ENCODE measurements around the gene NACC2. TPM values are rescaled to one million over a fixed set of nuclear protein-coding genes. Genes with fewer than 3 reads are reported as not detected.

Gene NACC2
- total RNA-seq, 1 experiment from 2014 or later = not detected

DNA sequence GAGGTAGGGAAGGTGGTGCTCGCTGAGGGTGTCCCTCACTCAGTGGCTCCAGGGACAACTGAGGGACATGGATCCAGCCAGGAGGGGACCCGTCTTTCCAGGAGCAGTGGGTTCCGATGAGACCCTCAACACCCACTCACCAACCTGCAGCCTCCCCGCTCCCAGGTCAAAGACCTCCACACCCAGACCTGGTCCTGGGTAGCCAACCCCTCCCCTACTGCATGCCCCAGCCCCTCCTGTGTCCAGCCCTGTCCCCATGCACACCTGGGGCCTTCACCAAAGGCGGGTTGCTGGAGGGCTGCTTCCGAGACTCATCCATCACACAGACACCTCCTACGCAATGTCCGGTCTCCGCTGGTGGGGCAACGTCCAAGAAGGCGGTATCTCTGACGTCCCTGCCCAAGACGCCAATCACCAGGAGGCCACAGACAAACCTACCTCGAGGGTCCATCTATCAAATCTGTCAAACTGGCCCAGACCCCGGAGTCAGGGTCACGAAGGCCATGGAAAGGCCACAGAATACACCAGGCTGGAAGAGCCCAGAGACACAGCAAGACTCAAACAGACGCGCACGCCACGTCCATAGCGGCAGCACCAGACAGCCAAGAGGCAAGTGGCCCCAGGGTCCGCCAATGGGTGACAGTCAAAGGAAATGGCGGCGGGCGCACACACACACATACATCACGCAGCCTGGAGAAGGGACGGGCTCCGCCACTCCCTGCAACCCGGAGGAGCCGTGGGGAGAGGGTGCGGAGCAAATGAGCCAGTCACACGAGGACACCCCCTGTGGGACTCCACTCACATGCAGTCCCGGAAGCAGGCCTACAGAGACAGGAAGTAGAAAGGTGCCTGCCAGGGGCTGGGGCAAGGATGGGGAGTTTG, 10.8 kb downstream of the NACC2 start:
- no peaks in the 10 kb centered on the region for H3K36me3 ChIP-seq (ENCODE audit: insufficient read depth, low read length)
- no peak for DNase-seq
- peaks cover 10% of the 10 kb centered on the region for H3K4me1 ChIP-seq (ENCODE audit: low read length)
- no peaks in the 10 kb centered on the region for H3K9me3 ChIP-seq (ENCODE audit: low read length)
- H2AFZ ChIP-seq (ENCODE audit: low read length) = no peak overlapping the region
- no peaks in the 10 kb centered on the region; the same call in 1 of the 2 replicates for H4K20me1 ChIP-seq (ENCODE audit: insufficient read depth, low read depth, low read length)
- H3K27me3 ChIP-seq (ENCODE audit: low read length) = no peaks in the 10 kb centered on the region
- H3K9ac ChIP-seq (ENCODE audit: low read length) = no peak overlapping the region
- H3K9me2 ChIP-seq (replicated peaks; ENCODE audit: insufficient read depth, low read length) = no peaks in the 10 kb centered on the region
- no peak overlapping the region for H3K4me3 ChIP-seq (ENCODE audit: low read length)
- no peak overlapping the region for H3K27ac ChIP-seq (ENCODE audit: low read length)
- H3K79me2 ChIP-seq (ENCODE audit: low read length) = no peaks in the 10 kb centered on the region
- H3K4me2 ChIP-seq (ENCODE audit: low read depth, low read length, poor library complexity, severe bottlenecking) = no peak overlapping the region

GRCh38 chr9:136083558-136084062, 11.5 kb downstream of the NACC2 start:
- peaks cover 3% of the 10 kb centered on the region for H3K4me1 ChIP-seq (ENCODE audit: low read length)
- H3K4me2 ChIP-seq (ENCODE audit: low read depth, low read length, poor library complexity, severe bottlenecking) = no peak overlapping the region
- DNase-seq = no peak
- H3K9ac ChIP-seq (ENCODE audit: low read length) = no peak overlapping the region
- H4K20me1 ChIP-seq (ENCODE audit: insufficient read depth, low read depth, low read length) = no peaks in the 10 kb centered on the region
- H3K27ac ChIP-seq (ENCODE audit: low read length) = no peak overlapping the region
- H2AFZ ChIP-seq (ENCODE audit: low read length) = no peak overlapping the region
- H3K4me3 ChIP-seq (ENCODE audit: low read length) = no peak overlapping the region
- H3K36me3 ChIP-seq (ENCODE audit: insufficient read depth, low read length) = no peaks in the 10 kb centered on the region
- no peaks in the 10 kb centered on the region for H3K27me3 ChIP-seq (ENCODE audit: low read length)
- no peaks in the 10 kb centered on the region for H3K9me2 ChIP-seq (replicated peaks; ENCODE audit: insufficient read depth, low read length)
- no peaks in the 10 kb centered on the region for H3K9me3 ChIP-seq (ENCODE audit: low read length)
- H3K79me2 ChIP-seq (ENCODE audit: low read length) = no peaks in the 10 kb centered on the region

GRCh38 chr9:136082496-136083361, 12.4 kb downstream of the NACC2 start:
- no peaks in the 10 kb centered on the region for H3K9me2 ChIP-seq (replicated peaks; ENCODE audit: insufficient read depth, low read length)
- no peaks in the 10 kb centered on the region for H3K4me1 ChIP-seq (ENCODE audit: low read length)
- no peaks in the 10 kb centered on the region for H3K36me3 ChIP-seq (ENCODE audit: insufficient read depth, low read length)
- no peaks in the 10 kb centered on the region for H3K79me2 ChIP-seq (ENCODE audit: low read length)
- no peaks in the 10 kb centered on the region for H4K20me1 ChIP-seq (ENCODE audit: insufficient read depth, low read depth, low read length)
- H3K4me3 ChIP-seq (ENCODE audit: low read length) = no peak overlapping the region
- H3K9ac ChIP-seq (ENCODE audit: low read length) = no peak overlapping the region
- no peaks in the 10 kb centered on the region for H3K9me3 ChIP-seq (ENCODE audit: low read length)
- H3K4me2 ChIP-seq (ENCODE audit: low read depth, low read length, poor library complexity, severe bottlenecking) = no peak overlapping the region
- no peak for DNase-seq
- H3K27me3 ChIP-seq (ENCODE audit: low read length) = no peaks in the 10 kb centered on the region
- H3K27ac ChIP-seq (ENCODE audit: low read length) = no peak overlapping the region
- no peak overlapping the region for H2AFZ ChIP-seq (ENCODE audit: low read length)

GRCh38 chr9:136081826-136082495, 13.1 kb downstream of the NACC2 start:
- Histone ChIP-seq H3K79me2 (ENCODE audit: low read length) (no peaks in the 10 kb centered on the region), H3K4me3 (ENCODE audit: low read length) (no peak overlapping the region), H3K4me2 (ENCODE audit: low read depth, low read length, poor library complexity, severe bottlenecking) (no peak overlapping the region), H2AFZ (ENCODE audit: low read length) (no peak overlapping the region), H3K27me3 (ENCODE audit: low read length) (no peaks in the 10 kb centered on the region), H3K9me3 (ENCODE audit: low read length) (no peaks in the 10 kb centered on the region), H3K4me1 (ENCODE audit: low read length) (no peaks in the 10 kb centered on the region), H3K9me2 (replicated peaks; ENCODE audit: insufficient read depth, low read length) (no peaks in the 10 kb centered on the region), H3K36me3 (ENCODE audit: insufficient read depth, low read length) (no peaks in the 10 kb centered on the region), H3K9ac (ENCODE audit: low read length) (no peak overlapping the region), H3K27ac (ENCODE audit: low read length) (no peak overlapping the region), H4K20me1 (ENCODE audit: insufficient read depth, low read depth, low read length) (no peaks in the 10 kb centered on the region)
- no peak for DNase-seq

- no peak overlapping the region for H3K27ac ChIP-seq (ENCODE audit: low read length)
- no peak for DNase-seq
- H3K9ac ChIP-seq (ENCODE audit: low read length) = no peak overlapping the region
- H3K36me3 ChIP-seq (ENCODE audit: insufficient read depth, low read length) = no peaks in the 10 kb centered on the region
- H4K20me1 ChIP-seq (ENCODE audit: insufficient read depth, low read depth, low read length) = no peaks in the 10 kb centered on the region
- no peak overlapping the region for H3K4me2 ChIP-seq (ENCODE audit: low read depth, low read length, poor library complexity, severe bottlenecking)
- no peaks in the 10 kb centered on the region for H3K4me1 ChIP-seq (ENCODE audit: low read length)
- no peaks in the 10 kb centered on the region for H3K9me3 ChIP-seq (ENCODE audit: low read length)
- no peak overlapping the region for H3K4me3 ChIP-seq (ENCODE audit: low read length)
- no peaks in the 10 kb centered on the region for H3K79me2 ChIP-seq (ENCODE audit: low read length)
- no peaks in the 10 kb centered on the region for H3K9me2 ChIP-seq (replicated peaks; ENCODE audit: insufficient read depth, low read length)
- H2AFZ ChIP-seq (ENCODE audit: low read length) = no peak overlapping the region
- H3K27me3 ChIP-seq (ENCODE audit: low read length) = no peaks in the 10 kb centered on the region
Observed at GRCh38 chr9:136081113-136081825, 13.8 kb downstream of the NACC2 start.

DNA sequence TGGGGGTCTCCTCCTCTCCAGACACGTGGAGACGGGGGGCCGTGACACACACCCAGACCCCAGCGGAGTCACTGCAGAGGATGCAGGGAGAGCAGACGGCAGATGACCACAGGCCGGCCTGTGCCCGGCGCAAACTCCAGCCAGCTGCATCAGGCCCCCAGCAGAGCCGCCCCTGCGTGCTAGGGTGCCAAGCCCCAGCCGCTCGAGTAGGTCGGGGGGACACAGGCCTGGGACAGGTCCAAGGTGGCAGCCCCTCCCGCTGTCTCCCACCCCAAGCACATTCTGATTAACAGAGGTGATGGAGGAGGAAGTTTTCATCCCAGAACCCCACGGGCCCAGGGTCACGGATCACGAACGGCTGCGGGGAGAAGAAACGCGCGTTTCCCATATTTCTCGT, 14.4 kb downstream of the NACC2 start:
- H3K4me1 ChIP-seq (ENCODE audit: low read length) = no peaks in the 10 kb centered on the region
- H3K27me3 ChIP-seq (ENCODE audit: low read length) = no peaks in the 10 kb centered on the region
- no peaks in the 10 kb centered on the region for H3K9me3 ChIP-seq (ENCODE audit: low read length)
- H3K4me3 ChIP-seq (ENCODE audit: low read length) = no peak overlapping the region
- no peak for DNase-seq
- H2AFZ ChIP-seq (ENCODE audit: low read length) = no peak overlapping the region
- H3K9me2 ChIP-seq (replicated peaks; ENCODE audit: insufficient read depth, low read length) = no peaks in the 10 kb centered on the region
- no peak overlapping the region for H3K27ac ChIP-seq (ENCODE audit: low read length)
- no peaks in the 10 kb centered on the region for H3K36me3 ChIP-seq (ENCODE audit: insufficient read depth, low read length)
- no peak overlapping the region for H3K4me2 ChIP-seq (ENCODE audit: low read depth, low read length, poor library complexity, severe bottlenecking)
- H3K79me2 ChIP-seq (ENCODE audit: low read length) = no peaks in the 10 kb centered on the region
- no peak overlapping the region for H3K9ac ChIP-seq (ENCODE audit: low read length)
- no peaks in the 10 kb centered on the region for H4K20me1 ChIP-seq (ENCODE audit: insufficient read depth, low read depth, low read length)

DNA sequence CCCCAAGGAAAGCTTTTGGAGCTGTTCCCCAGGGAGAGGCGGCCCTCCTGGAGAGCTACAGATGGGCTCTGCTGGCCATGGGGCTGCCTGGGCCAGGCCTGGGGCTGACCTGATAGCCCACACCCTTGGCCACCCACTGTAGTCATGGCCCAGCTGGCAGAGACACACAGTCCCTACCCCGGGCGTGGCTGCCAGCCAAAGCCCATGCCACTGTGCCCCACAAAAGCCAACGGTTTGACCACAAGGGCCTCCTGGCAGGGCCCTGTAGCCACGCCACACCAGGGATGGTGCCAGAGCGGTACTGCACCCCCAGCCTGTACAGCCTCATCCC, 15.2 kb downstream of the NACC2 start:
- H3K4me3 ChIP-seq (ENCODE audit: low read length) = no peak overlapping the region
- H3K9me2 ChIP-seq (replicated peaks; ENCODE audit: insufficient read depth, low read length) = no peaks in the 10 kb centered on the region
- no peaks in the 10 kb centered on the region for H4K20me1 ChIP-seq (ENCODE audit: insufficient read depth, low read depth, low read length)
- H3K79me2 ChIP-seq (ENCODE audit: low read length) = no peaks in the 10 kb centered on the region
- no peak overlapping the region for H3K9ac ChIP-seq (ENCODE audit: low read length)
- no peak for DNase-seq
- H3K4me2 ChIP-seq (ENCODE audit: low read depth, low read length, poor library complexity, severe bottlenecking) = no peak overlapping the region
- H3K27me3 ChIP-seq (ENCODE audit: low read length) = no peaks in the 10 kb centered on the region
- H3K27ac ChIP-seq (ENCODE audit: low read length) = no peak overlapping the region
- no peaks in the 10 kb centered on the region for H3K36me3 ChIP-seq (ENCODE audit: insufficient read depth, low read length)
- H3K9me3 ChIP-seq (ENCODE audit: low read length) = no peaks in the 10 kb centered on the region
- H3K4me1 ChIP-seq (ENCODE audit: low read length) = no peaks in the 10 kb centered on the region
- H2AFZ ChIP-seq (ENCODE audit: low read length) = no peak overlapping the region

All from Karpas-422 (cell line).